ENCODE measurements around the gene HERPUD2.
A peak's percentile ranks its signal among the peaks of the same experiment; 100 is the strongest.
"Not testable (repeated sequence)": the region's sequence is repeated elsewhere in the genome, so short reads cannot be mapped to it uniquely, and the experiment has no call there.

The HERPUD2 gene

GRCh38 chr7:35694161-35694783, 663 bp downstream of the HERPUD2 start:
- peak in 14 of 42 donors; percentile 10 to 53 (median 29) for DNase-seq
- intact Hi-C loops (cut with DNase I) = loop anchor here (10.0 kb wide), 1 partner anchor 461 kb away; the partner anchor contains the start of gene EEPD1

GRCh38 chr7:35691827-35692307, 3.1 kb downstream of the HERPUD2 start:
- intact Hi-C loops (cut with DNase I) = loop anchor here (10.0 kb wide), 1 partner anchor 463 kb away; the partner anchor contains the start of gene EEPD1
- peak in 3 of 42 donors; percentile 13 to 39 (median 28) for DNase-seq

GRCh38 chr7:35691366-35691765, 3.6 kb downstream of the HERPUD2 start:
- intact Hi-C loops (cut with DNase I) = loop anchor here (10.0 kb wide), 1 partner anchor 463 kb away; the partner anchor contains the start of gene EEPD1
- no peak for DNase-seq

- DNase-seq = not testable (repeated sequence)
- intact Hi-C loops (cut with DNase I) = loop anchor here (10.0 kb wide), 1 partner anchor 464 kb away; the partner anchor contains the start of gene EEPD1
Observed at GRCh38 chr7:35690614-35691013, 4.3 kb downstream of the HERPUD2 start.

- intact Hi-C loops (cut with DNase I) = no loop called here
- no peak for DNase-seq
Observed at GRCh38 chr7:35685781-35686180, 9.2 kb downstream of the HERPUD2 start.

GRCh38 chr7:35681231-35682029, 13.5 kb downstream of the HERPUD2 start:
- intact Hi-C loops (cut with DNase I) = no loop called here
- DNase-seq = no peak

- DNase-seq = no peak
- intact Hi-C loops (cut with DNase I) = no loop called here
Observed at GRCh38 chr7:35680403-35681013, 14.4 kb downstream of the HERPUD2 start.

GRCh38 chr7:35677582-35678356, 17.2 kb downstream of the HERPUD2 start:
- DNase-seq = peak in 1 of 42 donors; percentile 16
- intact Hi-C loops (cut with DNase I) = no loop called here

- intact Hi-C loops (cut with DNase I) = no loop called here
Observed at GRCh38 chr7:35676211-35676610, 18.7 kb downstream of the HERPUD2 start.

GRCh38 chr7:35670856-35671569, 23.9 kb downstream of the HERPUD2 start:
- intact Hi-C loops (cut with DNase I) = no loop called here
- no peak for DNase-seq

More at GRCh38 chr7:35676211-35676610, 18.7 kb downstream of the HERPUD2 start:
- DNase-seq = no peak

- intact Hi-C loops (cut with DNase I); DNase-seq: not testable (repeated sequence)
Observed at GRCh38 chr7:35660411-35660810, 34.5 kb downstream of the HERPUD2 start.

- intact Hi-C loops (cut with DNase I) = no loop called here
- DNase-seq = no peak
Observed at GRCh38 chr7:35658606-35659201, 36.2 kb downstream of the HERPUD2 start.

GRCh38 chr7:35657125-35657524, 37.8 kb downstream of the HERPUD2 start:
- intact Hi-C loops (cut with DNase I) = no loop called here
- DNase-seq = no peak

- intact Hi-C loops (cut with DNase I) = not testable (repeated sequence)
- peak in 1 of 42 donors; percentile 56 for DNase-seq
Observed at GRCh38 chr7:35654558-35654957, 40.4 kb downstream of the HERPUD2 start.

- DNase-seq = no peak
- intact Hi-C loops (cut with DNase I) = no loop called here
Observed at GRCh38 chr7:35652124-35652523, 42.8 kb downstream of the HERPUD2 start.

- intact Hi-C loops (cut with DNase I) = no loop called here
Observed at GRCh38 chr7:35650751-35651150, 44.2 kb downstream of the HERPUD2 start.

GRCh38 chr7:35649711-35650110, 45.2 kb downstream of the HERPUD2 start:
- intact Hi-C loops (cut with DNase I) = no loop called here

More at GRCh38 chr7:35650751-35651150, 44.2 kb downstream of the HERPUD2 start:
- no peak for DNase-seq

GRCh38 chr7:35648367-35648766, 46.6 kb downstream of the HERPUD2 start:
- DNase-seq = no peak
- intact Hi-C loops (cut with DNase I) = no loop called here

More at GRCh38 chr7:35649711-35650110, 45.2 kb downstream of the HERPUD2 start:
- DNase-seq = no peak
